Spleen (tissue), 11 donors: ENCODE measurements around the gene MAGEB10. TPM values are rescaled to one million over a fixed set of nuclear protein-coding genes. Genes with fewer than 3 reads are reported as not detected.
"Not testable (repeated sequence)": the region's sequence is repeated elsewhere in the genome, so short reads cannot be mapped to it uniquely, and the experiment has no call there.

Experiments used
- DNase-seq: peaks from one replicate; pipeline ENCODE4 v3.0.0-alpha.2; 2020
- H3K27ac ChIP-seq, 8 donors: fragments of 200-600 bp; sonication (generic) in 7 of 8; 1 replicate in 4 of 8; 2 replicates in 4 of 8; pipeline versions ENCODE4 v1.5.0 to v1.8.0; 2016 to 2021; ENCODE audit warnings: inconsistent platforms in 4 of 8, mild to moderate bottlenecking in 4 of 8, moderate library complexity in 1 of 8
- H3K27me3 ChIP-seq, 7 donors: fragments of 200-600 bp; sonication (generic) in 6 of 7; replicated peaks in 1 of 7; 1 replicate in 4 of 7; 2 replicates in 3 of 7; pipeline versions ENCODE4 v1.5.0 to v1.8.0; 2016 to 2021; ENCODE audit warnings: inconsistent platforms in 3 of 7, mild to moderate bottlenecking in 1 of 7
- H3K36me3 ChIP-seq, 6 donors: fragments of 200-600 bp; sonication (generic) in 5 of 6; 1 replicate in 4 of 6; 2 replicates in 2 of 6; pipeline versions ENCODE4 v1.5.0 to v1.8.0; 2016 to 2021; ENCODE audit warnings: inconsistent platforms in 2 of 6
- H3K4me1 ChIP-seq, 6 donors: fragments of 200-600 bp; sonication (generic) in 5 of 6; 1 replicate in 3 of 6; 2 replicates in 3 of 6; pipeline versions ENCODE4 v1.5.0 to v1.8.0; 2016 to 2021; ENCODE audit warnings: inconsistent platforms in 3 of 6
- H3K4me3 ChIP-seq, 8 donors: fragments of 200-600 bp; sonication (generic) in 7 of 8; 1 replicate in 4 of 8; 2 replicates in 4 of 8; pipeline versions ENCODE4 v1.5.0 to v1.8.0; 2016 to 2021; ENCODE audit warnings: inconsistent platforms in 4 of 8, mild to moderate bottlenecking in 4 of 8, moderate library complexity in 2 of 8
- H3K9me3 ChIP-seq, 8 donors: fragments of 200-600 bp; sonication (generic) in 7 of 8; 1 replicate in 4 of 8; 2 replicates in 4 of 8; pipeline versions ENCODE4 v1.5.0 to v1.8.0; 2016 to 2021; ENCODE audit warnings: inconsistent platforms in 4 of 8
- POLR2A ChIP-seq, 3 donors: fragments of 450-650 bp; IDR thresholded peaks; one replicate each; pipeline ENCODE4 v1.5.1; 2017; ENCODE audit warnings: antibody characterized with exemption in 3 of 3, mild to moderate bottlenecking in 1 of 3
- POLR2AphosphoS5 ChIP-seq, 3 donors: sonication (generic); formaldehyde crosslinking; IDR thresholded peaks; one replicate each; pipeline ENCODE4 v1.5.1; 2017; ENCODE audit warnings: antibody characterized with exemption in 3 of 3
- WGBS, 5 donors: extraction: QIAGEN DNeasy Blood & Tissue Kit in 3 of 5; methylation state at CpG; one replicate each; pipeline versions ENCODE4 v1.1.5 to v1.1.7; 2013 to 2018; 5-methylcytosine and 5-hydroxymethylcytosine counted together
- intact Hi-C: fragments of 100-400 bp; cut with DNase I; formaldehyde crosslinking; loops from one replicate; pipeline ENCODE4 v1.15.0; 2023; ENCODE audit warnings: low total_unique reads
- polyA plus RNA-seq, 3 donors: library from polyadenylated mRNA; stranded (reverse); fragments of 200-250 nt; gene quantifications; one replicate each; pipeline ENCODE4 v1.2.1, GENCODE V29; 2013
- total RNA-seq, 7 donors: library from RNA; depleted of rRNA in 3 of 7; stranded (reverse); fragments of >200 nt in 3 of 7; fragmentation: NEBNext Ultra II Directional in 4 of 7; extraction: Animal tissue kit (Norgen Biotek cat#: 25700) in 4 of 7; gene quantifications; one replicate each; pipeline versions ENCODE4 v1.1.0 to v1.2.1, GENCODE V29; 2016 to 2021
- TF ChIP-seq, protein P1 (sequence below), 11 experiments: fragments of 200-600 bp in 7 of 11; fragments of 450-650 bp in 4 of 11; sonication (generic) in 4 of 11; IDR thresholded peaks in 8 of 11; conservative IDR thresholded peaks in 3 of 11; 1 replicate in 7 of 11; 2 replicates in 4 of 11; pipeline versions ENCODE4 v1.4.0 to v1.8.0; 2016 to 2021; ENCODE audit warnings: antibody characterized with exemption in 11 of 11, inconsistent platforms in 4 of 11, mild to moderate bottlenecking in 1 of 11
- donor health status: healthy with polysubstance abuse.
- donor health status: DM: no; HTN: no; CAD: no; lungs with moderate emphysema.
- donor health status: DM: no; HTN: no; CAD: no.
- donor health status: Bipolar disorder and iron deficiency.
- donor health status: healthy.
- donor health status: DM: no; HTN: no; CAD: no.
- donor health status: DM: yes; HTN: yes; CAD: no.

Gene MAGEB10
- total and polyA plus RNA-seq, 10 donors: not detected

DNA sequence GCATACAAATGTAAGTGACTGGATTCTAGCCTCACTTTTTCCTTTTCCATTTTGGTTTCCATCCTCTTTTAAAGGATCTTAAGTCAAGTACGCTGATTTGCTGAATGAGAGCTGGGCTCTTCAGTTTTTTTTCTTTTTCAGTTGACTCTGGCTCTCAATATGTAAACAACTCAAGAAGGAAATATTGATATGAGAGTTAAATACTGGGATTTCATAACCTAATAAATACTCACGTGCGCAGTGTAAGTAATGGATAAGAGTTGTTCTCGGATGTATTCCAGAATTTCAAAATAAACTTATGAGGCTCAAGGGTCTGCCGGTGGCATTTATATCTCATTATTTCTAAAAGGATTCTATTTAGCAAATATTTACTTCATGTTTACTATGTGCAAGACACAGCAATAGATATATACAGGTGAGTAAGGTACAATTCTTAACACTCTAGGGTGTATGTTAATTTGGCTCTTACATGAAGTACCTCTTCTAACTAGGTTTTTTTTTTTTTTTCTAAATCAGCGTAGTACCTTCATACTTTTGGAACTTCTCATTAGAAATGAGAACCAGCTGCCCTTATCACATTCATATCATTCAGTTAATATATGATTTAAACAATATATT is 11.0 kb upstream of the MAGEB10 start:
- intact Hi-C loops: no loop called here

GRCh38 chrX:27797575-27797974 is 10.2 kb upstream of the MAGEB10 start:
- no peak for TF ChIP-seq POLR2A (IDR thresholded peaks at IDR 0.05)
- TF ChIP-seq POLR2AphosphoS5 (IDR thresholded peaks at IDR 0.05): no peak
- TF ChIP-seq, protein P1, sequence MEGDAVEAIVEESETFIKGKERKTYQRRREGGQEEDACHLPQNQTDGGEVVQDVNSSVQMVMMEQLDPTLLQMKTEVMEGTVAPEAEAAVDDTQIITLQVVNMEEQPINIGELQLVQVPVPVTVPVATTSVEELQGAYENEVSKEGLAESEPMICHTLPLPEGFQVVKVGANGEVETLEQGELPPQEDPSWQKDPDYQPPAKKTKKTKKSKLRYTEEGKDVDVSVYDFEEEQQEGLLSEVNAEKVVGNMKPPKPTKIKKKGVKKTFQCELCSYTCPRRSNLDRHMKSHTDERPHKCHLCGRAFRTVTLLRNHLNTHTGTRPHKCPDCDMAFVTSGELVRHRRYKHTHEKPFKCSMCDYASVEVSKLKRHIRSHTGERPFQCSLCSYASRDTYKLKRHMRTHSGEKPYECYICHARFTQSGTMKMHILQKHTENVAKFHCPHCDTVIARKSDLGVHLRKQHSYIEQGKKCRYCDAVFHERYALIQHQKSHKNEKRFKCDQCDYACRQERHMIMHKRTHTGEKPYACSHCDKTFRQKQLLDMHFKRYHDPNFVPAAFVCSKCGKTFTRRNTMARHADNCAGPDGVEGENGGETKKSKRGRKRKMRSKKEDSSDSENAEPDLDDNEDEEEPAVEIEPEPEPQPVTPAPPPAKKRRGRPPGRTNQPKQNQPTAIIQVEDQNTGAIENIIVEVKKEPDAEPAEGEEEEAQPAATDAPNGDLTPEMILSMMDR (IDR thresholded peaks at IDR 0.05 in 8 of 11, conservative IDR thresholded peaks at IDR 0.05 in 3 of 11): no peak
- no peak for DNase-seq
- no peak overlapping the region for H3K27ac ChIP-seq
- intact Hi-C loops: no loop called here
- whole genome bisulfite sequencing, 5 donors: 44 to 62% (median 55%) methylated on average over 1 of the region's 1 CpG
- no peaks in the 10 kb centered on the region for H3K27me3 ChIP-seq
- peaks cover 0 to 4% (median 0%) of the 10 kb centered on the region in 8 donors for H3K9me3 ChIP-seq
- H3K36me3 ChIP-seq: no peaks in the 10 kb centered on the region
- no peak overlapping the region for H3K4me3 ChIP-seq
- H3K4me1 ChIP-seq: no peaks in the 10 kb centered on the region

More for the DNA sequence above, 11.0 kb upstream of the MAGEB10 start:
- Histone ChIP-seq H3K27ac (no peak overlapping the region), H3K4me1 (no peaks in the 10 kb centered on the region), H3K9me3 (peaks cover 0 to 4% (median 0%) of the 10 kb centered on the region in 8 donors), H3K4me3 (no peak overlapping the region), H3K27me3 (no peaks in the 10 kb centered on the region), H3K36me3 (no peaks in the 10 kb centered on the region)
- 64 to 94% (median 71%) methylated on average over 6 of the region's 6 CpGs for WGBS, 5 donors
- TF ChIP-seq POLR2A (IDR thresholded peaks at IDR 0.05) (no peak), POLR2AphosphoS5 (IDR thresholded peaks at IDR 0.05) (no peak)
- TF ChIP-seq, protein P1 (IDR thresholded peaks at IDR 0.05 in 8 of 11, conservative IDR thresholded peaks at IDR 0.05 in 3 of 11): no peak
- no peak for DNase-seq

GRCh38 chrX:27808226-27808625 is 436 bp downstream of the MAGEB10 start:
- Histone ChIP-seq H3K27ac (no peak overlapping the region), H3K36me3 (no peaks in the 10 kb centered on the region), H3K27me3 (no peaks in the 10 kb centered on the region), H3K9me3 (peaks cover 0 to 15% (median 3%) of the 10 kb centered on the region in 8 donors), H3K4me3 (no peak overlapping the region), H3K4me1 (no peaks in the 10 kb centered on the region)
- intact Hi-C loops: no loop called here
- 90 to 97% (median 92%) methylated on average over 10 to 14 of the region's 14 CpGs for WGBS, 5 donors
- TF ChIP-seq, protein P1 (IDR thresholded peaks at IDR 0.05 in 8 of 11, conservative IDR thresholded peaks at IDR 0.05 in 3 of 11): no peak
- TF ChIP-seq POLR2A (IDR thresholded peaks at IDR 0.05) (no peak), POLR2AphosphoS5 (IDR thresholded peaks at IDR 0.05) (no peak)
- DNase-seq: no peak

DNA sequence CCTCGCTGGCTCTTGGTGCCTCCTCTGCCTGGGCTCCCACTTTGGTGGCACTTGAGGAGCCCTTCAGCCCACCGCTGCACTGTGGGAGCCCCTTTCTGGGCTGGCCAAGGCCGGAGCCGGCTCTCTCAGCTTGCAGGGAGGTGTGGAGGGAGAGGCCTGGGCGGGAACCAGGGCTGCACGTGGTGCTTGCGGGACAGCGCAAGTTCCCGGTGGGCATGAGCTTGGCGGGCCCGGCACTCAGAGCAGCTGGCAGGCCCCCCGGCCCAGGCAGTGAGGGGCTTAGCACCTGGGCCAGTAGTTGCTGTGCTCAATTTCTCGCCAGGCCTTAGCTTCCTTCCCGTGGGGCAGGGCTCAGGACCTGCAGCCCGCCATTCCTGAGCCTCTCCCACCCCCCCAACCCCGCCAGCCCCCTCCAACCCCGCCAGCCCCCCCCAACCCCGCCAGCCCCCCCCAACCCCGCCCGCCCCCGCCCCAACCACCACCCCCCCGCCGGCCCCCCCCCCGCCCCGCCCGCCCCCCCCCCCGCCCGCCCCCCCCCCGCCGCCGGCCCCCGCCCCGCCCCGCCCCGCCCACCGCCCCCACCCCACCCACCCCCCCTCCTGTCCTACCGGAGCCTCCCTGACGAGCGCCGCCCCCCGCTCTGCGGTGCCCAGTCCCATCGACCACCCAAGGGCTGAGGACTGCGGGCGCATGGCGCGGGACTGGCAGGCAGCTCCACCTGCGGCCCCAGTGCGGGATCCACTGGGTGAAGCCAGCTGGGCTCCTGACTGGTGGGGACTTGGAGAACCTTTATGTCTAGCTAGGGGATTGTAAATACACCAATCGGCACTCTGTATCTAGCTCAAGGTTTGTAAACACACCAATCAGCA is 1.4 kb downstream of the MAGEB10 start:
- DNase-seq, H3K27ac ChIP-seq, H3K4me1 ChIP-seq, H3K4me3 ChIP-seq, H3K36me3 ChIP-seq, intact Hi-C loops, H3K27me3 ChIP-seq: not testable (repeated sequence)
- peaks cover 0 to 15% (median 3%) of the 10 kb centered on the region in 8 donors for H3K9me3 ChIP-seq
- WGBS, 5 donors: 92 to 100% (median 95%) methylated on average over 1 to 30 of the region's 50 CpGs
